Astrocyte of the spinal cord (primary cell): ENCODE measurements around the gene ERCC2.

Source experiments
- DNase-seq: peaks from one replicate; pipeline ENCODE4 v3.0.0; 2011; ENCODE audit warnings: low read depth, low spot score
- H3K4me3 ChIP-seq: 2 replicates; pipeline ENCODE4 v1.5.1; 2011; ENCODE audit warnings: low read depth, mild to moderate bottlenecking, low read length, moderate library complexity
- CTCF ChIP-seq: IDR thresholded peaks from 2 replicates; pipeline ENCODE4 v1.5.1; 2012; ENCODE audit warnings: low read depth, mild to moderate bottlenecking, low read length, inconsistent platforms
- in situ Hi-C: cut with HindIII; loops from 2 replicates; pipeline ENCODE4 v1.10.0; 2017; ENCODE audit warnings: low sequenced_read_pairs

The ERCC2 gene

GRCh38 chr19:45302416-45302815, 68.0 kb downstream of the ERCC2 start:
- no peak for DNase-seq
- no peak overlapping the region for H3K4me3 ChIP-seq
- in situ Hi-C loops, result no loop called here
- TF ChIP-seq CTCF, result no peak
